HEK293 (cell line): ENCODE results near the gene FOXO1.

Experiments used
- CTCF ChIA-PET: fragments of 350-600 bp; formaldehyde crosslinking; extraction: SDS; loops from one replicate; lab custom pipeline; 2021; ENCODE audit warnings: antibody characterized with exemption; lab: Yijun Ruan, JAX
- POLR2A ChIA-PET: fragments of 300-600 bp; formaldehyde crosslinking; extraction: SDS; loops from one replicate; lab custom pipeline; 2020; ENCODE audit warnings: antibody characterized with exemption, inconsistent platforms; lab: Yijun Ruan, JAX
- H3K27ac ChIP-seq: fragments of 200-500 bp; sonication (Bioruptor generic); 2 replicates; pipeline ENCODE4 v1.5.1; 2014; ENCODE audit warnings: low read depth, low read length, control low read depth, inconsistent platforms; ENCODE audit errors: extremely low read depth
- H3K36me3 ChIP-seq, 2 experiments: fragments of 200-500 bp in 1 of 2; sonication (Bioruptor generic) in 1 of 2; 1 replicate in 1 of 2; 2 replicates in 1 of 2; pipeline ENCODE4 v1.5.1; 2014 to 2017; ENCODE audit warnings: inconsistent platforms in 2 of 2, low read length in 2 of 2; ENCODE audit not compliant: control insufficient read depth in 2 of 2, insufficient read depth in 1 of 2
- H3K4me1 ChIP-seq: fragments of 200-500 bp; sonication (Bioruptor generic); 2 replicates; pipeline ENCODE4 v1.5.1; 2014; ENCODE audit warnings: mild to moderate bottlenecking, low read length, inconsistent platforms; ENCODE audit not compliant: control insufficient read depth, insufficient read depth
- H3K4me3 ChIP-seq: 2 replicates; pipeline ENCODE4 v1.5.1; 2011; ENCODE audit warnings: low read depth, mild to moderate bottlenecking, control low read depth, low read length, moderate library complexity
- H3K9me3 ChIP-seq: fragments of 200-500 bp; sonication (Bioruptor generic); 2 replicates; pipeline ENCODE4 v1.5.1; 2014; ENCODE audit warnings: low read depth, low read length, inconsistent platforms; ENCODE audit not compliant: control insufficient read depth, insufficient read depth
- BCL11B ChIP-seq: fragments of 450-650 bp; formaldehyde crosslinking; IDR thresholded peaks from 2 replicates; pipeline ENCODE4 v1.5.1; 2016; ENCODE audit warnings: low read depth, missing biosample characterization, missing genetic modification characterization
- GFI1B ChIP-seq: fragments of 450-650 bp; formaldehyde crosslinking; IDR thresholded peaks from 2 replicates; pipeline ENCODE4 v1.5.1; 2016; ENCODE audit warnings: missing biosample characterization, missing genetic modification characterization
- MEIS1 ChIP-seq: sonication (generic); formaldehyde crosslinking; IDR thresholded peaks from 2 replicates; pipeline ENCODE4 v1.8.1; 2022; ENCODE audit warnings: missing genetic modification reagents, mild to moderate bottlenecking, borderline replicate concordance
- SCRT2 ChIP-seq: fragments of 450-650 bp; formaldehyde crosslinking; IDR thresholded peaks from 2 replicates; pipeline ENCODE4 v1.5.1; 2016; ENCODE audit warnings: missing biosample characterization, missing genetic modification characterization
- SP7 ChIP-seq: fragments of 450-650 bp; formaldehyde crosslinking; IDR thresholded peaks from 2 replicates; pipeline ENCODE4 v1.5.1; 2016; ENCODE audit warnings: missing biosample characterization, missing genetic modification characterization
- ZFP3 ChIP-seq: fragments of 450-650 bp; formaldehyde crosslinking; IDR thresholded peaks from 2 replicates; pipeline ENCODE4 v1.5.1; 2016; ENCODE audit warnings: low read depth, missing biosample characterization, missing genetic modification characterization
- ZNF112 ChIP-seq: fragments of 450-650 bp; formaldehyde crosslinking; IDR thresholded peaks from 2 replicates; pipeline ENCODE4 v1.5.0; 2017; ENCODE audit warnings: missing biosample characterization, missing genetic modification characterization
- ZNF121 ChIP-seq: fragments of 450-650 bp; formaldehyde crosslinking; IDR thresholded peaks from 2 replicates; pipeline ENCODE4 v1.5.1; 2016; ENCODE audit warnings: missing biosample characterization, missing genetic modification characterization
- ZNF133 ChIP-seq: fragments of 450-650 bp; formaldehyde crosslinking; IDR thresholded peaks from 2 replicates; pipeline ENCODE4 v1.5.1; 2016; ENCODE audit warnings: missing biosample characterization, missing genetic modification characterization
- ZNF335 ChIP-seq: fragments of 450-650 bp; formaldehyde crosslinking; conservative IDR thresholded peaks from 2 replicates; pipeline ENCODE4 v1.5.1; 2016; ENCODE audit warnings: missing biosample characterization, missing genetic modification characterization
- ZNF449 ChIP-seq: fragments of 450-650 bp; formaldehyde crosslinking; IDR thresholded peaks from 2 replicates; pipeline ENCODE4 v1.5.1; 2017; ENCODE audit warnings: missing biosample characterization, mild to moderate bottlenecking, missing genetic modification characterization, moderate library complexity
- ZNF514 ChIP-seq: fragments of 450-650 bp; formaldehyde crosslinking; IDR thresholded peaks from 2 replicates; pipeline ENCODE4 v1.5.1; 2016; ENCODE audit warnings: missing biosample characterization, missing genetic modification characterization
- ZNF549 ChIP-seq: fragments of 450-650 bp; IDR thresholded peaks from 2 replicates; pipeline ENCODE4 v1.5.1; 2018; ENCODE audit warnings: missing biosample characterization, missing genetic modification characterization, mild to moderate bottlenecking, inconsistent platforms, moderate library complexity
- ZNF629 ChIP-seq: fragments of 450-650 bp; formaldehyde crosslinking; IDR thresholded peaks from 2 replicates; pipeline ENCODE4 v1.5.1; 2017; ENCODE audit warnings: missing biosample characterization, missing genetic modification characterization
- ZNF639 ChIP-seq: fragments of 450-650 bp; formaldehyde crosslinking; IDR thresholded peaks from 2 replicates; pipeline ENCODE4 v1.5.1; 2016; ENCODE audit warnings: missing biosample characterization, missing genetic modification characterization
- ZNF658 ChIP-seq: fragments of 450-650 bp; formaldehyde crosslinking; IDR thresholded peaks from 2 replicates; pipeline ENCODE4; 2016; ENCODE audit warnings: missing biosample characterization, missing genetic modification characterization
- ZNF664 ChIP-seq: fragments of 450-650 bp; formaldehyde crosslinking; IDR thresholded peaks from 2 replicates; pipeline ENCODE4 v1.5.1; 2016; ENCODE audit warnings: missing biosample characterization, missing genetic modification characterization
- ZNF768 ChIP-seq: fragments of 450-650 bp; formaldehyde crosslinking; IDR thresholded peaks from 2 replicates; pipeline ENCODE4 v1.5.1; 2018; ENCODE audit warnings: missing biosample characterization, mild to moderate bottlenecking, missing genetic modification characterization
- TF ChIP-seq, protein P1 (sequence below): fragments of 450-650 bp; formaldehyde crosslinking; IDR thresholded peaks from 2 replicates; pipeline ENCODE4 v1.5.1; 2016; ENCODE audit warnings: missing biosample characterization, missing genetic modification characterization
- TF ChIP-seq, protein P2 (sequence below): fragments of 450-650 bp; formaldehyde crosslinking; IDR thresholded peaks from 2 replicates; pipeline ENCODE4 v1.5.1; 2017; ENCODE audit warnings: missing biosample characterization, missing genetic modification characterization

Gene FOXO1

DNA sequence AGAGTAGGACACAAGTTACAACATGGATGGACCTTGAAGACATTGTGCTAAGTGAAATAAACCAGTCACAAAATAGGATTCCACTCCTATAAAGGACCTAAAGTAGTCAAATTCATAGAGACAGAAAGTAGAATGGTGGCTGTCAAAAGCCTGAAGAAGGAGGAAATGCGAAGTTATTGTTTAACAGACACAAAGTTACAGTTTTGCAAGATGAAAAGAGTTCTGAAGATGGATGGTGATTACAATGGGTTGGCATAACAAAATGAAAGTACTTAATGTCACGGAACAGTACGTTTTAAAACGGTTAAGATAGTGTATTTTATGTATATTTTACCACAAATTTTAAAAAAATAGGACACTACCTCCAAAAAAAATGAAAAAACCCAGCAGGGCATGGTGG lies 34.8 kb downstream of the FOXO1 start (continued):
- TF ChIP-seq ZNF112 (tag by site-specific recombination), result no peak
- TF ChIP-seq BCL11B (tag by site-specific recombination), result no peak
- no peak for TF ChIP-seq GFI1B
- TF ChIP-seq, all 188 proteins: peak for 0

GRCh38 chr13:40629678-40630384 lies 36.6 kb downstream of the FOXO1 start:
- no peak for TF ChIP-seq ZNF629 (tag by site-specific recombination)
- TF ChIP-seq ZNF449, result peak; percentile 69
- no peaks in the 10 kb centered on the region; the same call in 1 of the 2 replicates for H3K4me1 ChIP-seq
- POLR2A ChIA-PET, result no interaction called here
- CTCF ChIA-PET, result interaction anchor here (0.6 kb wide), 1 partner anchor 1965 kb away, joined by 3 read pairs; no protein-coding TSS in a partner anchor
- no peaks in the 10 kb centered on the region for H3K9me3 ChIP-seq
- H3K27ac ChIP-seq, result no peak overlapping the region
- no peak overlapping the region for H3K4me3 ChIP-seq
- H3K36me3 ChIP-seq, result no peaks in the 10 kb centered on the region

- POLR2A ChIA-PET, result no interaction called here
- Histone ChIP-seq H3K36me3 (no peaks in the 10 kb centered on the region), H3K4me1 (peaks cover 17% of the 10 kb centered on the region), H3K27ac (no peak overlapping the region), H3K9me3 (no peaks in the 10 kb centered on the region), H3K4me3 (no peak overlapping the region)
- TF ChIP-seq SP7 (tag by site-specific recombination), result no peak
- no peak for TF ChIP-seq ZNF121
- TF ChIP-seq ZFP3 (tag by site-specific recombination), result 0 out of 2 replicates have a peak, but pooled peaks have one; percentile 12
- no peak for TF ChIP-seq ZNF133 (tag by site-specific recombination)
- no peak for TF ChIP-seq ZNF768
- TF ChIP-seq ZNF639 (tag by site-specific recombination), result no peak
- TF ChIP-seq, protein P1, sequence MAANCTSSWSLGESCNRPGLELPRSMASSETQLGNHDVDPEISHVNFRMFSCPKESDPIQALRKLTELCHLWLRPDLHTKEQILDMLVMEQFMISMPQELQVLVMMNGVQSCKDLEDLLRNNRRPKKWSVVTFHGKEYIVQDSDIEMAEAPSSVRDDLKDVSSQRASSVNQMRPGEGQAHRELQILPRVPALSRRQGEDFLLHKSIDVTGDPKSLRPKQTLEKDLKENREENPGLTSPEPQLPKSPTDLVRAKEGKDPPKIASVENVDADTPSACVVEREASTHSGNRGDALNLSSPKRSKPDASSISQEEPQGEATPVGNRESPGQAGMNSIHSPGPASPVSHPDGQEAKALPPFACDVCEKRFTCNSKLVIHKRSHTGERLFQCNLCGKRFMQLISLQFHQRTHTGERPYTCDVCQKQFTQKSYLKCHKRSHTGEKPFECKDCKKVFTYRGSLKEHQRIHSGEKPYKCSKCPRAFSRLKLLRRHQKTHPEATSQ, result no peak
- TF ChIP-seq ZNF629 (tag by site-specific recombination), result no peak
- TF ChIP-seq ZNF664, result no peak
- TF ChIP-seq ZNF514, result no peak
- peak; percentile 40; the same call in 1 of the 2 replicates for TF ChIP-seq SCRT2 (tag by site-specific recombination)
- no peak for TF ChIP-seq ZNF549 (tag by site-specific recombination)
- TF ChIP-seq ZNF335 (tag by site-specific recombination), result no peak
- CTCF ChIA-PET, result no interaction called here
Observed at GRCh38 chr13:40626977-40627376, 39.5 kb downstream of the FOXO1 start.

GRCh38 chr13:40626561-40626960 lies 39.9 kb downstream of the FOXO1 start:
- Histone ChIP-seq H3K4me1 (peaks cover 18% of the 10 kb centered on the region), H3K4me3 (no peak overlapping the region), H3K9me3 (no peaks in the 10 kb centered on the region), H3K27ac (no peak overlapping the region), H3K36me3 (no peaks in the 10 kb centered on the region)
- CTCF ChIA-PET, result no interaction called here
- POLR2A ChIA-PET, result no interaction called here
- TF ChIP-seq, protein P2, sequence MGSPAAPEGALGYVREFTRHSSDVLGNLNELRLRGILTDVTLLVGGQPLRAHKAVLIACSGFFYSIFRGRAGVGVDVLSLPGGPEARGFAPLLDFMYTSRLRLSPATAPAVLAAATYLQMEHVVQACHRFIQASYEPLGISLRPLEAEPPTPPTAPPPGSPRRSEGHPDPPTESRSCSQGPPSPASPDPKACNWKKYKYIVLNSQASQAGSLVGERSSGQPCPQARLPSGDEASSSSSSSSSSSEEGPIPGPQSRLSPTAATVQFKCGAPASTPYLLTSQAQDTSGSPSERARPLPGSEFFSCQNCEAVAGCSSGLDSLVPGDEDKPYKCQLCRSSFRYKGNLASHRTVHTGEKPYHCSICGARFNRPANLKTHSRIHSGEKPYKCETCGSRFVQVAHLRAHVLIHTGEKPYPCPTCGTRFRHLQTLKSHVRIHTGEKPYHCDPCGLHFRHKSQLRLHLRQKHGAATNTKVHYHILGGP (tag by site-specific recombination), result no peak
- no peak for TF ChIP-seq MEIS1 (CRISPR knock-in tag)
- TF ChIP-seq ZNF658 (tag by site-specific recombination), result no peak
